NCI-H2227 (cell line): ENCODE measurements around the gene KIF1B.
"Not testable (repeated sequence)": the region's sequence is repeated elsewhere in the genome, so short reads cannot be mapped to it uniquely, and the experiment has no call there.

Experiments
- DNase-seq: peaks from one replicate; lab custom pipeline; 2025; ENCODE audit not compliant: unreplicated experiment; lab: John Stamatoyannopoulos, UW

The KIF1B gene

GRCh38 chr1:10193288-10193687 is 17.1 kb upstream of the KIF1B start:
- DNase-seq = no peak

GRCh38 chr1:10195570-10195969 is 14.8 kb upstream of the KIF1B start:
- DNase-seq = no peak

GRCh38 chr1:10196976-10197375 is 13.4 kb upstream of the KIF1B start:
- no peak for DNase-seq

GRCh38 chr1:10200620-10201019 is 9.8 kb upstream of the KIF1B start:
- DNase-seq = no peak

- DNase-seq = no peak
Measured at GRCh38 chr1:10204003-10204642, 6.2 kb upstream of the KIF1B start.

- DNase-seq = not testable (repeated sequence)
Measured at GRCh38 chr1:10205206-10205605, 5.2 kb upstream of the KIF1B start.

GRCh38 chr1:10207810-10208209 is 2.6 kb upstream of the KIF1B start:
- DNase-seq = no peak

- no peak for DNase-seq
Measured at GRCh38 chr1:10208537-10208936, 1.8 kb upstream of the KIF1B start.

GRCh38 chr1:10209590-10209904 is 823 bp upstream of the KIF1B start:
- no peak for DNase-seq

- DNase-seq = peak; percentile 50
Measured at GRCh38 chr1:10210841-10211804, 753 bp downstream of the KIF1B start.

- DNase-seq = peak; percentile 44
Measured at GRCh38 chr1:10211805-10212410, 1.5 kb downstream of the KIF1B start.

GRCh38 chr1:10212476-10212875 is 2.1 kb downstream of the KIF1B start:
- DNase-seq = no peak

GRCh38 chr1:10213186-10213705 is 2.9 kb downstream of the KIF1B start:
- DNase-seq = no peak

GRCh38 chr1:10216090-10216749 is 5.8 kb downstream of the KIF1B start:
- no peak for DNase-seq

GRCh38 chr1:10217748-10218441 is 7.5 kb downstream of the KIF1B start:
- no peak for DNase-seq

- DNase-seq = no peak
Measured at GRCh38 chr1:10220200-10220599, 9.8 kb downstream of the KIF1B start.

GRCh38 chr1:10220657-10221056 is 10.3 kb downstream of the KIF1B start:
- DNase-seq = not testable (repeated sequence)

GRCh38 chr1:10225573-10225972 is 15.2 kb downstream of the KIF1B start:
- no peak for DNase-seq

- no peak for DNase-seq
Measured at GRCh38 chr1:10228528-10228927, 18.2 kb downstream of the KIF1B start.

- no peak for DNase-seq
Measured at GRCh38 chr1:10229903-10230302, 19.5 kb downstream of the KIF1B start.

- no peak for DNase-seq
Measured at GRCh38 chr1:10232163-10232562, 21.8 kb downstream of the KIF1B start.
